ENCODE data around the gene ROR2. TPM values are rescaled to one million over a fixed set of nuclear protein-coding genes. Genes with fewer than 3 reads are reported as not detected.

Gene ROR2
- total RNA-seq, 1 donor from 2014 or later: 0.74 TPM

DNA sequence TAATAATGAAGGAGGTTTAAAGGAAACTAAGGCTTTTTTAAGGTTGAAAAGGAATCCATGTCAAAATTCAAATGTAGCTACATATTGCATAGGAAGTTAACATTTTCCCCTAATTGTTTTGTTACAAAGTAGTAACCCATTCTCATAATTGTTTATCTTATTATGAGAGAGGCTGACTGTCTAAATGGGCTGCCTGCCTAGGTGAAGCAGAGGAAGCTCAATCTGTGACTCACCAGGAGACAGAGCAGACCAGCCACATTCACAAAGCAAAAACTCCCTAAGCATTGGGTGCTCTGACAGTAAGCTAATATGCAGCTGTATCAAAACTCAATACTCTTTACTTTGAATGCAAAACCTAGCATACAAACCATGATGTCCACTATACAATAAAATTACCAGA lies 208.5 kb downstream of the ROR2 start:
- DNase-seq: no peak
- Histone ChIP-seq H3K27me3 (ENCODE audit: low read depth) (no peaks in the 10 kb centered on the region), H3K9me3 (replicated peaks) (no peaks in the 10 kb centered on the region), H3K4me1 (no peaks in the 10 kb centered on the region), H3K36me3 (no peaks in the 10 kb centered on the region), H3K4me3 (no peak overlapping the region), H3K27ac (replicated peaks) (no peak overlapping the region)
- TF ChIP-seq, protein P1, sequence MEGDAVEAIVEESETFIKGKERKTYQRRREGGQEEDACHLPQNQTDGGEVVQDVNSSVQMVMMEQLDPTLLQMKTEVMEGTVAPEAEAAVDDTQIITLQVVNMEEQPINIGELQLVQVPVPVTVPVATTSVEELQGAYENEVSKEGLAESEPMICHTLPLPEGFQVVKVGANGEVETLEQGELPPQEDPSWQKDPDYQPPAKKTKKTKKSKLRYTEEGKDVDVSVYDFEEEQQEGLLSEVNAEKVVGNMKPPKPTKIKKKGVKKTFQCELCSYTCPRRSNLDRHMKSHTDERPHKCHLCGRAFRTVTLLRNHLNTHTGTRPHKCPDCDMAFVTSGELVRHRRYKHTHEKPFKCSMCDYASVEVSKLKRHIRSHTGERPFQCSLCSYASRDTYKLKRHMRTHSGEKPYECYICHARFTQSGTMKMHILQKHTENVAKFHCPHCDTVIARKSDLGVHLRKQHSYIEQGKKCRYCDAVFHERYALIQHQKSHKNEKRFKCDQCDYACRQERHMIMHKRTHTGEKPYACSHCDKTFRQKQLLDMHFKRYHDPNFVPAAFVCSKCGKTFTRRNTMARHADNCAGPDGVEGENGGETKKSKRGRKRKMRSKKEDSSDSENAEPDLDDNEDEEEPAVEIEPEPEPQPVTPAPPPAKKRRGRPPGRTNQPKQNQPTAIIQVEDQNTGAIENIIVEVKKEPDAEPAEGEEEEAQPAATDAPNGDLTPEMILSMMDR (IDR thresholded peaks at IDR 0.05; ENCODE audit: borderline replicate concordance): no peak
- intact Hi-C loops (cut with micrococcal nuclease): no loop called here

DNA sequence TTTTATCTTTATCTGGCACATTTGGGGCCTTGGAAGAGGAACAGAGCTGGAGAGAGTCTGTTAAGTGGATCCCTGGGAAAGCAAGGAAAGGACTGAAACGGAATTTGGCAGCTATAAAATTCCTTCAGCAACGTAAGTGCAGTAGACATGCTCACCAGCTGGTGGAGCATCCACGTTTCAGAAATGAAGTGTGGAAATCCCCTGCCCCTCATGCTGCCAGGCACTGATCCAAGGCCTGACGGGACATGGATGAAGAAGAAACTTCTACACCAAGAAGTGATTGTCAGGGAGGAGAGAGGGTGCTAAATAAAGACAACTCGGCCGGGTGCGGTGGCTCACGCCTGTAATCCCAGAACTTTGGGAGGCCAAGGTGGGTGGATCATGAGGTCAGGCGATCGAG lies 209.3 kb downstream of the ROR2 start:
- peak; percentile 36 for DNase-seq
- H3K36me3 ChIP-seq: no peaks in the 10 kb centered on the region
- intact Hi-C loops (cut with micrococcal nuclease): no loop called here
- no peaks in the 10 kb centered on the region for H3K4me1 ChIP-seq
- no peak overlapping the region for H3K27ac ChIP-seq (replicated peaks)
- no peaks in the 10 kb centered on the region for H3K9me3 ChIP-seq (replicated peaks)
- no peaks in the 10 kb centered on the region for H3K27me3 ChIP-seq (ENCODE audit: low read depth)
- H3K4me3 ChIP-seq: no peak overlapping the region
- TF ChIP-seq, protein P1 (IDR thresholded peaks at IDR 0.05; ENCODE audit: borderline replicate concordance): peak; percentile 11

- no peak overlapping the region for H3K27ac ChIP-seq (replicated peaks)
- H3K36me3 ChIP-seq: no peaks in the 10 kb centered on the region
- intact Hi-C loops (cut with micrococcal nuclease): no loop called here
- peaks cover 4% of the 10 kb centered on the region for H3K4me1 ChIP-seq
- TF ChIP-seq, protein P1 (IDR thresholded peaks at IDR 0.05; ENCODE audit: borderline replicate concordance): no peak
- H3K27me3 ChIP-seq (ENCODE audit: low read depth): no peaks in the 10 kb centered on the region
- H3K4me3 ChIP-seq: no peak overlapping the region
- no peak for DNase-seq
- H3K9me3 ChIP-seq (replicated peaks): no peaks in the 10 kb centered on the region
These were observed 213.0 kb downstream of the ROR2 start for GRCh38 chr9:91736898-91737601.

- H3K27me3 ChIP-seq (ENCODE audit: low read depth): no peaks in the 10 kb centered on the region
- no peak for DNase-seq
- H3K36me3 ChIP-seq: no peaks in the 10 kb centered on the region
- intact Hi-C loops (cut with micrococcal nuclease): no loop called here
- H3K4me1 ChIP-seq: peaks cover 4% of the 10 kb centered on the region
- H3K9me3 ChIP-seq (replicated peaks): no peaks in the 10 kb centered on the region
- no peak overlapping the region for H3K4me3 ChIP-seq
- TF ChIP-seq, protein P1 (IDR thresholded peaks at IDR 0.05; ENCODE audit: borderline replicate concordance): no peak
- no peak overlapping the region for H3K27ac ChIP-seq (replicated peaks)
These were observed 213.7 kb downstream of the ROR2 start for GRCh38 chr9:91736311-91736710.

DNA sequence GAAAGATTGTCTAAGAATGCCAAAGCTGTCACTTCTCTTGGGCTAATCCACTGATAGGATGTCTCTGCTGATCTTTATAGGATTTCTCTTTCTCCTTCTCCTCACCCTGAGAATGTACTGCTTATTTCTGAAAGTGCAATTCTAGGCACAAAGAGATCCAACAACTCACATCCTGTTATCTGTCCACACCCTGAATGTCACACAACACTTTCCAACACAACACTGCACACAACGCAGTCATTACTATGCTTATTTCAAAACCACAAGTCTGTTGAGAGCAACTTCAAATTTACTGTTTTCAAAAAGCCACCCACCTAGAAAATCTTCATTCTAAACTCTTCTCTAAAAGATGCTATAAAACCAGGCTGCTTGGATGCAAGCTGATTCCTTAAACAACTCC lies 215.0 kb downstream of the ROR2 start:
- no peaks in the 10 kb centered on the region for H3K9me3 ChIP-seq (replicated peaks)
- no peaks in the 10 kb centered on the region for H3K36me3 ChIP-seq
- intact Hi-C loops (cut with micrococcal nuclease): no loop called here
- peaks cover 4% of the 10 kb centered on the region for H3K4me1 ChIP-seq
- TF ChIP-seq, protein P1 (IDR thresholded peaks at IDR 0.05; ENCODE audit: borderline replicate concordance): no peak
- no peak overlapping the region for H3K27ac ChIP-seq (replicated peaks)
- no peak overlapping the region for H3K4me3 ChIP-seq
- DNase-seq: no peak
- no peaks in the 10 kb centered on the region for H3K27me3 ChIP-seq (ENCODE audit: low read depth)

Data from left ventricle myocardium inferior (tissue), 1 donor.